Heart left ventricle (tissue), 16 donors: Measurements from ENCODE around the gene NOX5. TPM values are rescaled to one million over a fixed set of nuclear protein-coding genes. Genes with fewer than 3 reads are reported as not detected.

ENCODE experiments used
- ATAC-seq, 4 donors: fragments of 200-7000 bp; cut with Tn5 transposase; one replicate each; pipeline ENCODE4 v1.9.1; 2020 to 2022; ENCODE audit warnings: moderate library complexity in 4 of 4, mild to moderate bottlenecking in 3 of 4, moderate number of reproducible peaks in 1 of 4
- DNase-seq, 5 donors: peaks; one replicate each; pipeline ENCODE4 v3.0.0-alpha.2; 2020
- H3K27ac ChIP-seq, 12 donors: fragments of 200-600 bp; sonication (generic) in 4 of 12; one replicate each; pipeline versions ENCODE4 v1.5.0 to v1.8.0; 2016 to 2022; ENCODE audit warnings: mild to moderate bottlenecking in 2 of 12
- H3K27me3 ChIP-seq, 9 donors: fragments of 200-600 bp; sonication (generic) in 2 of 9; one replicate each; pipeline versions ENCODE4 v1.5.1 to v1.8.0; 2016 to 2022; ENCODE audit warnings: mild to moderate bottlenecking in 3 of 9
- H3K36me3 ChIP-seq, 9 donors: fragments of 200-600 bp; sonication (generic) in 2 of 9; one replicate each; pipeline versions ENCODE4 v1.5.0 to v1.8.0; 2018 to 2022; ENCODE audit warnings: mild to moderate bottlenecking in 2 of 9
- H3K4me1 ChIP-seq, 12 donors: fragments of 200-600 bp; sonication (generic) in 4 of 12; one replicate each; pipeline versions ENCODE4 v1.5.0 to v1.8.0; 2016 to 2022; ENCODE audit warnings: mild to moderate bottlenecking in 3 of 12
- H3K4me3 ChIP-seq, 12 donors: fragments of 200-600 bp; sonication (generic) in 4 of 12; one replicate each; pipeline versions ENCODE4 v1.5.0 to v1.8.0; 2017 to 2022; ENCODE audit warnings: mild to moderate bottlenecking in 9 of 12, moderate library complexity in 4 of 12
- H3K9me3 ChIP-seq, 12 donors: fragments of 200-600 bp; sonication (generic) in 4 of 12; one replicate each; pipeline versions ENCODE4 v1.5.0 to v1.8.0; 2016 to 2022; ENCODE audit warnings: mild to moderate bottlenecking in 1 of 12
- CTCF ChIP-seq, 12 donors: fragments of 200-600 bp; sonication (generic) in 4 of 12; IDR thresholded peaks; one replicate each; pipeline versions ENCODE4 v1.5.0 to v1.8.0; 2018 to 2022; ENCODE audit warnings: antibody characterized with exemption in 12 of 12, mild to moderate bottlenecking in 5 of 12
- POLR2A ChIP-seq, 2 donors: fragments of 450-650 bp; IDR thresholded peaks; one replicate each; pipeline ENCODE4 v1.6.1; 2017; ENCODE audit warnings: antibody characterized with exemption in 2 of 2, mild to moderate bottlenecking in 2 of 2, moderate library complexity in 2 of 2
- WGBS, 4 donors: extraction: QIAGEN DNeasy Blood & Tissue Kit in 2 of 4; methylation state at CpG; one replicate each; pipeline versions ENCODE4 v1.1.5 to v1.1.7; 2013 to 2018; 5-methylcytosine and 5-hydroxymethylcytosine counted together
- intact Hi-C, 10 donors: fragments of 100-400 bp; cut with DNase I; formaldehyde crosslinking; loops; one replicate each; pipeline versions ENCODE4 v1.11.1 to v1.14.2; 2022
- polyA plus RNA-seq, 2 donors: library from polyadenylated mRNA; stranded (reverse); fragments of 200-250 nt; gene quantifications; one replicate each; pipeline ENCODE4 v1.2.3, GENCODE V29; 2013
- total RNA-seq, 9 donors: library from RNA; depleted of rRNA in 2 of 9; stranded (reverse); fragments of >200 nt in 2 of 9; fragmentation: NEBNext Ultra II Directional in 3 of 9; extraction: Animal tissue kit (Norgen Biotek cat#: 25700) in 3 of 9; gene quantifications; one replicate each; pipeline versions ENCODE4 v1.1.0 to v1.2.4, GENCODE V29; 2016 to 2023
- donor health status: ischemic (EF 13 %, LVEDD 7.1; RV severe dilation, severe dysfunction).
- donor health status: healthy with polysubstance abuse.
- donor health status: DM: no; HTN: yes; CAD: no.
- donor health status: DM: no; HTN: no; CAD: no.
- donor health status: ischemic (EF 25% LVEDD 6.9; RV normal size, moderate dysfunction).
- donor health status: ischemic (EF 25% LVEDD 5.7; RV mildly dilated, moderate dysfunction).
- donor health status: healthy.
- donor health status: DM: yes; HTN: yes; CAD: no.
- donor health status: ischemic (EF 35%, LVEDD 5.7; RV mildly dilated, moderate dysfunction).
- donor health status: nonischemic (EF 11% LVEDD 7.7; RV severe dilation, severe dysfunction).
- donor health status: DM: yes; HTN: yes; CAD: no.
- donor health status: PGD.
- donor health status: ischemic (EF 29% LVEDD 5.4; RV normal size, mild dysfunction).
- donor health status: nonischemic (EF 23%, LVEDD 6.1; RV moderate dilation, normal function).

Gene NOX5
- total and polyA plus RNA-seq, 11 donors: 0.02 to 0.29 (median 0.04) TPM; not detected in 6

GRCh38 chr15:69094124-69094921 is 79.8 kb downstream of the NOX5 start:
- Histone ChIP-seq H3K36me3 (no peaks in the 10 kb centered on the region), H3K27ac (no peak overlapping the region), H3K4me3 (no peak overlapping the region), H3K27me3 (no peaks in the 10 kb centered on the region), H3K9me3 (no peaks in the 10 kb centered on the region), H3K4me1 (peaks cover 0 to 20% (median 2%) of the 10 kb centered on the region in 12 donors)
- intact Hi-C loops: no loop called here
- 66 to 85% (median 84%) methylated on average over 7 to 8 of the region's 8 CpGs for WGBS, 4 donors
- TF ChIP-seq POLR2A (IDR thresholded peaks at IDR 0.05): no peak
- TF ChIP-seq CTCF (IDR thresholded peaks at IDR 0.05): no peak
- no peak for DNase-seq
- no peak for ATAC-seq

DNA sequence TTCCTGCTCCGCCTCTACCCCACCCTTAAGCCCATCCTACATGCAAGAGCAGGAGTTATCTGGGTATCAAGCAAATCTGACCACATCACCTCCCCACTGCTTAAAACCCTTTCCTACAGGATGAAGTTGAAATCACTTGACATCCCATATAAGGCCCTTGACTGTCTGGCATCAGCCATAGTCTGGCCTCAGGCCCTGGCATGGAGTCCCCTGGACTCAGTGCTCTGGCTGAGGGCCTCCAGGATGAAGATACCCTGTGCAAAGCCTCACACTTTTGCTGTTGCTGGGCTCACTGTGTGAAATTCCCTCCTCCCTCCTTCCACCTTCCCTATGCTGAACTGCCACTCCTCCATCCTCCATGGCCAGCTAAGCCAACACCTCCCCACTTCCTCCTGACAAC is 80.8 kb downstream of the NOX5 start:
- Histone ChIP-seq H3K36me3 (no peaks in the 10 kb centered on the region), H3K4me3 (no peak overlapping the region), H3K27ac (no peak overlapping the region), H3K27me3 (no peaks in the 10 kb centered on the region), H3K9me3 (no peaks in the 10 kb centered on the region), H3K4me1 (peaks cover 0 to 20% (median 2%) of the 10 kb centered on the region in 12 donors)
- ATAC-seq (no peak), DNase-seq (no peak)
- WGBS, 4 donors: 98 to 100% (median 99%) methylated on average over 1 of the region's 1 CpG
- TF ChIP-seq CTCF (IDR thresholded peaks at IDR 0.05): no peak
- TF ChIP-seq POLR2A (IDR thresholded peaks at IDR 0.05): no peak
- intact Hi-C loops: no loop called here

DNA sequence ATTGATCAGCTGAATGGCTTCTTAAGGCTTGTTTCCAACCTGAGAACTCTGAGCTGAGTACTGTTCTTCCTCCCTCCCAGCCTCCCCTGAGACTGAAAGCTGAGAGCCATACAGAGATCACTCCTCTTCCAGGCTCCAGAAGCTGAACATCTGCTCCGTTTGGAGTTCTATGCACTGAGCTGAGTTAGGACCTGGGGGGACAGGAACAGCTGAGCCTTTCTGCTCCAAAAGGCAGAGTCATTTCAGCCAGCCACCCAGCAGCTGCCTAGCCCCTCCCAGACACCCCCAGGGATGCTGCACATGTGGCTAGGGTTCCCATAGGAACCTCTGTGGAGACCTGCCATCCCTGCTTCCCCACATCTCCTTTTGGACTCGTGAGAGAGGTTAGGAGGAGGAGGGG is 81.7 kb downstream of the NOX5 start:
- ATAC-seq (peak; percentile 31 to 63 (median 57)), DNase-seq (peak in 4 of 5 donors; percentile 27 to 54 (median 36))
- H3K4me1 ChIP-seq: peaks cover 0 to 20% (median 2%) of the 10 kb centered on the region in 12 donors
- H3K36me3 ChIP-seq: no peaks in the 10 kb centered on the region
- no peak overlapping the region for H3K4me3 ChIP-seq
- TF ChIP-seq POLR2A (IDR thresholded peaks at IDR 0.05) (no peak), CTCF (IDR thresholded peaks at IDR 0.05) (no peak)
- no peaks in the 10 kb centered on the region for H3K9me3 ChIP-seq
- 30 to 66% (median 48%) methylated on average over 2 of the region's 2 CpGs for WGBS, 4 donors
- intact Hi-C loops: no loop called here
- no peaks in the 10 kb centered on the region for H3K27me3 ChIP-seq
- peak overlapping the region in 1 of 12 donors; percentile 27 for H3K27ac ChIP-seq

DNA sequence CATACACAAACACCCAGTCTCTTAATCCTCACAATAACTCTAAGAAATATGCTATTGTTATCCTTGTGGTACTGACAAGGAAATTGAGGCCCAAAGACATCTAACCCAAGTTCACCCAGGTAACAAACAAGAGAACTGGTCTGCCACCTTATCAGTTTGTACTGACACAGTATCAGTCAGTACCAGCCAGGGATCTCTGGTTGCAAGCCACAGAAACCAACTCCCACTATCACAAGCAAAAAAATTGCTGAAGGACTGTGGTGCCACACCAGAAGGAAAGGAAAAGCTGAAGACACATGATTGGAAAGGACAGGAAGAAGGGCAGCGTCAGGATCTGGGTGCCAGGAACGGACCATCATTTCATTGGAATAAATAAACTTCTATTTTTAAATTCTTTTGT is 82.1 kb downstream of the NOX5 start:
- H3K4me1 ChIP-seq: peaks cover 0 to 20% (median 2%) of the 10 kb centered on the region in 12 donors
- WGBS, 4 donors: 47 to 71% (median 57%) methylated on average over 2 of the region's 2 CpGs
- no peak overlapping the region for H3K4me3 ChIP-seq
- H3K9me3 ChIP-seq: no peaks in the 10 kb centered on the region
- no peak for ATAC-seq
- H3K27ac ChIP-seq: peak overlapping the region in 1 of 12 donors; percentile 27
- H3K27me3 ChIP-seq: no peaks in the 10 kb centered on the region
- TF ChIP-seq POLR2A (IDR thresholded peaks at IDR 0.05): no peak
- DNase-seq: no peak
- intact Hi-C loops: no loop called here
- H3K36me3 ChIP-seq: no peaks in the 10 kb centered on the region
